Measurements from ENCODE around the gene DDHD1.

Gene DDHD1

GRCh38 chr14:53192052-53192760 is 39.1 kb upstream of the DDHD1 start:
- Histone ChIP-seq H3K9ac (ENCODE audit: low read depth, low read length) (no peak overlapping the region), H3K36me3 (ENCODE audit: insufficient read depth, low read length) (no peaks in the 10 kb centered on the region), H4K20me1 (ENCODE audit: insufficient read depth, low read length) (no peaks in the 10 kb centered on the region), H3K4me3 (ENCODE audit: low read depth in 1 of 2, low read length in 2 of 2) (no peak overlapping the region), H2AFZ (ENCODE audit: low read depth, low read length) (no peak overlapping the region), H3K9me3 (ENCODE audit: insufficient read depth, low read length, severe bottlenecking) (no peaks in the 10 kb centered on the region), H3K4me1 (ENCODE audit: insufficient read depth, low read length) (no peaks in the 10 kb centered on the region), H3K4me2 (ENCODE audit: insufficient read depth, low read length) (no peak overlapping the region), H3K79me2 (ENCODE audit: insufficient read depth, low read length) (no peaks in the 10 kb centered on the region), H3K27ac (ENCODE audit: low read length) (no peak overlapping the region), H3K27me3 (ENCODE audit: insufficient read depth, low read length, poor library complexity) (no peaks in the 10 kb centered on the region)
- TF ChIP-seq CTCF (IDR thresholded peaks at IDR 0.05; ENCODE audit: borderline replicate concordance, extremely low read depth, low read length, poor library complexity, severe bottlenecking), result no peak
- no peak for TF ChIP-seq EZH2 (IDR thresholded peaks at IDR 0.05; ENCODE audit: borderline replicate concordance, low read depth, low read length, severe bottlenecking)
- ATAC-seq (ENCODE audit: insufficient read depth, low read depth) (no peak), DNase-seq (no peak)

- no peak overlapping the region for H3K27ac ChIP-seq (ENCODE audit: low read length)
- no peaks in the 10 kb centered on the region for H3K4me1 ChIP-seq (ENCODE audit: insufficient read depth, low read length)
- no peaks in the 10 kb centered on the region for H3K27me3 ChIP-seq (ENCODE audit: insufficient read depth, low read length, poor library complexity)
- H3K36me3 ChIP-seq (ENCODE audit: insufficient read depth, low read length), result no peaks in the 10 kb centered on the region
- TF ChIP-seq EZH2 (IDR thresholded peaks at IDR 0.05; ENCODE audit: borderline replicate concordance, low read depth, low read length, severe bottlenecking) (no peak), CTCF (IDR thresholded peaks at IDR 0.05; ENCODE audit: borderline replicate concordance, extremely low read depth, low read length, poor library complexity, severe bottlenecking) (no peak)
- no peak overlapping the region for H3K4me2 ChIP-seq (ENCODE audit: insufficient read depth, low read length)
- no peaks in the 10 kb centered on the region for H3K9me3 ChIP-seq (ENCODE audit: insufficient read depth, low read length, severe bottlenecking)
- ATAC-seq (ENCODE audit: insufficient read depth, low read depth) (no peak), DNase-seq (no peak)
- no peak overlapping the region for H3K4me3 ChIP-seq (ENCODE audit: low read depth in 1 of 2, low read length in 2 of 2)
- no peaks in the 10 kb centered on the region for H4K20me1 ChIP-seq (ENCODE audit: insufficient read depth, low read length)
- H3K79me2 ChIP-seq (ENCODE audit: insufficient read depth, low read length), result no peaks in the 10 kb centered on the region
- H3K9ac ChIP-seq (ENCODE audit: low read depth, low read length), result no peak overlapping the region
- no peak overlapping the region for H2AFZ ChIP-seq (ENCODE audit: low read depth, low read length)
These were observed 37.8 kb upstream of the DDHD1 start for GRCh38 chr14:53190938-53191337.

- no peaks in the 10 kb centered on the region for H4K20me1 ChIP-seq (ENCODE audit: insufficient read depth, low read length)
- no peak for DNase-seq
- no peaks in the 10 kb centered on the region for H3K27me3 ChIP-seq (ENCODE audit: insufficient read depth, low read length, poor library complexity)
- H3K27ac ChIP-seq (ENCODE audit: low read length), result no peak overlapping the region
- no peak overlapping the region for H2AFZ ChIP-seq (ENCODE audit: low read depth, low read length)
- no peaks in the 10 kb centered on the region for H3K36me3 ChIP-seq (ENCODE audit: insufficient read depth, low read length)
- H3K4me2 ChIP-seq (ENCODE audit: insufficient read depth, low read length), result no peak overlapping the region
- H3K9ac ChIP-seq (ENCODE audit: low read depth, low read length), result no peak overlapping the region
- ATAC-seq (ENCODE audit: insufficient read depth, low read depth), result no peak
- TF ChIP-seq CTCF (IDR thresholded peaks at IDR 0.05; ENCODE audit: borderline replicate concordance, extremely low read depth, low read length, poor library complexity, severe bottlenecking) (no peak), EZH2 (IDR thresholded peaks at IDR 0.05; ENCODE audit: borderline replicate concordance, low read depth, low read length, severe bottlenecking) (no peak)
- no peak overlapping the region for H3K4me3 ChIP-seq (ENCODE audit: low read depth in 1 of 2, low read length in 2 of 2)
- no peaks in the 10 kb centered on the region for H3K79me2 ChIP-seq (ENCODE audit: insufficient read depth, low read length)
- H3K4me1 ChIP-seq (ENCODE audit: insufficient read depth, low read length), result no peaks in the 10 kb centered on the region
- no peaks in the 10 kb centered on the region for H3K9me3 ChIP-seq (ENCODE audit: insufficient read depth, low read length, severe bottlenecking)
These were observed 34.9 kb upstream of the DDHD1 start for GRCh38 chr14:53187921-53188463.
